NOMO-1 treated with dmso at 0.1 percent for 144 hours (cell line): ENCODE measurements around the gene ZBP1.

Experiments
- DNase-seq: peaks from one replicate; lab custom pipeline; 2025; ENCODE audit not compliant: unreplicated experiment; lab: John Stamatoyannopoulos, UW

Gene ZBP1

GRCh38 chr20:57601737-57602136 is 18.5 kb downstream of the ZBP1 start:
- no peak for DNase-seq

GRCh38 chr20:57601211-57601570 is 19.0 kb downstream of the ZBP1 start:
- no peak for DNase-seq

DNA sequence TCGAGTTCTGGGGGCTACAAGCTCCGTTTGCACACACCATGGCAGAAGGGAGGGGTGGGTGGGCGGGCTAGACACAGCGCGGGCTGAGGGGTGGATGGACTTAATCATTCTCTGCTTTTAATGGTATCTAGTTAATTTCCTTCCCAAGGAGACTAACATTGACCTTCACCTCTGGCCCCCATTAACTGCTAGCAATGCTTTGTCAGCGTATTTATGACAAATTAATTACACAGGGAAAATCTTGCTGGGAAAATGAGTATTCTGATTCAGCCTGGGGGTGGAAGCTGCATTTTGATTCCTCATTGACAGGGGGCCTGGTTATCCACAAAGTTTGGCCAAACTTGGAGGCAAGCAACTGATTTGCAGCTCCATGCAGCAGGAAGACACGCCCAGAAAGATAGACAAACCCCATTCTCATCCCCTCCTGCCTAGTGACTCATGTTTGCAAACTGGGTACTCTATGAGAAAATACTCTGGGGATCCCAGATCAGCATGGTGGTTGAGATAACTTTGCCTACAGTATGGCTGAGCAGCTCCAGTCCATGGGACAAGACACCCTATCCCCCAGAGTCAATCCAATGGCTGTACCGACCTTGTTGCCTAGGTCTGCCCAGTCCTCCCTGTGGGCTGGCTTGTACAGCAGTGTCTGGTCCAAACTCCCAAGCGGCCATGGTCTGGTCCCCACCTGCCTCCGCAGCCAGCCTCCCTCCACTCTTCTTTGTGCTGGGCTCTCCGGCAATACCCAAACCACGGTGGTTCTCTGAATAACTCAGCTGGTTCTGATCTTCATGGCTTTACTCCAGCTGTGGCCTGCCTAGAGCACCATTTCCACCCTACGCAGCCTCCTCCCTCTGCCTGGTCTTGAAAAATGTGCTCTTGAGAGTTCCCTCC is 19.7 kb downstream of the ZBP1 start:
- DNase-seq: no peak

- no peak for DNase-seq
Observed at GRCh38 chr20:57598491-57598890, 21.7 kb downstream of the ZBP1 start.

- no peak for DNase-seq
Observed at GRCh38 chr20:57598060-57598459, 22.2 kb downstream of the ZBP1 start.

GRCh38 chr20:57596998-57597939 is 23.0 kb downstream of the ZBP1 start:
- peak; percentile 26 for DNase-seq

DNA sequence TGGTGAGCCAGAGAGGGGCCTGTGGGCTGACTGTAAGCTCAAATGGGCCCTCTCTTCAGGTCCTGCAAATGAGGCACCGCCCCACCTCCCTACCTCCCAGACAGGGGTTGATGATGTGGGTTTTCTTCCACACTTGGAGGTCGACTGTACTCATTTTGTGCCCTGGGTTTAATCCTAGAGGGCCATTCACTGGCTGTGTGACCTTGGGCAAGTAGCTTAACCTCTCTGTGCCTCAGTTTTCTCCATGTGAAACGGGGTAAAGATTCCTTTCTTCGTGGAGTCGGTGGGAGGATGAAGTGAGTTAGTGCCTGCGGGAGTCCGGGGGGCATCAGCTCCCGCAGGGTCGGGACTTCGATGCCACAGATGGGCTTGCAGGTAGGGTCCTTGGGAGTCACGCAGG is 23.9 kb downstream of the ZBP1 start:
- no peak for DNase-seq

DNA sequence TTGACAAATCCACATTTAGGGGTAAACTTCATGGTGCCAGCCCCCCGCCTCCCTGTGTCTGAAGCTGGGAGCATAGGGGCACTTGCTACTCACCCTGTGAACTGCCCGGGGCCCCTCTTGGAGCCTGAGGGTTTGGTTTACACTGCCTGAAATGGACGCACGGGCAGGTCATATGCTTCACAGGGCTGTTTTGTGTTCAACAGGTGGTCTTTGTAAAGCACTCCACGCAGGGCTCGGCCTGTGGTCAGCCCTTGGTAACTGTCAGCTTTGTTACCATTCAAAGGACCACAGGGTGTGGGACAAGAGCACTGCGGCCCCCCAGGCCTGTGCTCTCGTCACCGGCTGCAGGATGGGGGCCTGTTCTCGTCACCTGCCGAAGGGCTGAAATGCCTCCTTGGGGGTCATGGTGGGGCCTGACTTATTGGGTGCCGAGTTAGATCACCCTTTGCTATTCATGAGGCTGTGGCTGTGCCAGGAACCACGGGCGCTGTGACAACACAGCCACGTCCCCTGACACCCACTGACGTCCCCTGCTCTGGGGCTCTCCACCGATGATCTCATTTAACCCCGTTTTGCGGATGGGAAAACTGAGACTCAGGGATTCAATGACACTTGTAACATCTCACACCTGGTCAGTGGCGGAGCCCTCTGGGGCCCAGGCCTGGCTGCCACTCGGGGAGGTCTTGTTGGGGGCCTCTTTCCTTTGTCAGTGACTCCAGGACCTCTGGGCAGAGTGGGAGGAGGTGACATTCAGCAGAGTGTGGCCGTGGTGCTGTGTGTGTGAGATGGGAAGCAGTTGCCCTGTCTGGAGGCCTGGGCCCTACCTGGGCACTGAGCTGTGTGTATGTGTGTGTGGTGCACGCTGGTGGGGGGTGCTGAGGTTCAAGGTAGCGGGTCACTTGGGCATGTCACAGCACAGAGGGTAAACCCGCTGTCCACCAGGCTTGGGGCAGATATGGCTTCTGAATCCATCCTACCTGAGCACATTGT is 24.9 kb downstream of the ZBP1 start:
- no peak for DNase-seq

- peak; percentile 16 for DNase-seq
Observed at GRCh38 chr20:57594092-57594951, 25.9 kb downstream of the ZBP1 start.

GRCh38 chr20:57593134-57593886 is 26.9 kb downstream of the ZBP1 start:
- DNase-seq: no peak

GRCh38 chr20:57592263-57593092 is 27.7 kb downstream of the ZBP1 start:
- no peak for DNase-seq

DNA sequence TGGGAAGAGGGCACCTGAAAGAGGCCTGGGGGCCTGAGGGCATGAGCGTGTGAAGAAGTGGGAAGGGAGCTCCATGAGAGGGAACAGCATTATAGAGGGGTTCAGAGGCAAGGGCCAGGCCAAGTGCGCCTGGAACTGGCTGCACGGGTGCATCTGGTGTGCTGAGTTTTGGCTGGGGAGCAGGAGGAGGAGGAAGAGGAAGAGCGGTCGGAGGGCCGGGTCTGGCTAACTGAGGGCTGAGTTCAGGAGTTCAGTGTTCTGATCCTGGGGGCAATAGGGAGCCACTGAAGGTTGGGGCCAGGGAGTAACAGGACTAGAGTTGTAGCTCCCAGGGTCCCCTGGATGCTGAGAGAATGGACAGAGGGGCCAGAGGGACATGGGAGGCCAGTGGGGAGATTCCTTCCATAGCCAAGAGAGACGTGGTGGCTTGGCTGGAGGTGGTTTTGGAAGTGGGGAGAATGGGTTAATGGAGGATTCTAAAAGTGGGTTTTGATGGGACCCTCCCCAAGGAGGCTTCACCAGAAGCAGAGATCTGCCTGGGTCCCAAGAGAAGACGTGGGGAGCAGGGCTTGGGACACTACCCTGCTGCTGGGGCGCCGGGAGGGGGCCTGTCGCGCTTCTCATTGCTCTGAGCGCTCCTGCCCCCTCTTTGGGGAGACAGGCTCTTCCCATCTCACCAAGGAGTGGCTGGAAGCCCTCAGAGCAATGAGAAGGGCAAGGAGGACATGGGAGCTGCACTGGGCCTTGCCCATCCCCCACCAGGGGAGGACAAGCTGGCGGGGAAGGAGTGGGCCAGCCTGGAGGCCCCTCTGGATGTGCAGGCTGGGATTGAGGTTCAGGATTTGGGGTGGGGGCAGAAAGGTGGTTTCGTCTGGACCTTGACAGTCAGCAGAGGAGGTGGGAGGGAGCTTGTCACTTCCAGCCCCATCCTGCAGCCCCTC is 28.7 kb downstream of the ZBP1 start:
- no peak for DNase-seq

DNA sequence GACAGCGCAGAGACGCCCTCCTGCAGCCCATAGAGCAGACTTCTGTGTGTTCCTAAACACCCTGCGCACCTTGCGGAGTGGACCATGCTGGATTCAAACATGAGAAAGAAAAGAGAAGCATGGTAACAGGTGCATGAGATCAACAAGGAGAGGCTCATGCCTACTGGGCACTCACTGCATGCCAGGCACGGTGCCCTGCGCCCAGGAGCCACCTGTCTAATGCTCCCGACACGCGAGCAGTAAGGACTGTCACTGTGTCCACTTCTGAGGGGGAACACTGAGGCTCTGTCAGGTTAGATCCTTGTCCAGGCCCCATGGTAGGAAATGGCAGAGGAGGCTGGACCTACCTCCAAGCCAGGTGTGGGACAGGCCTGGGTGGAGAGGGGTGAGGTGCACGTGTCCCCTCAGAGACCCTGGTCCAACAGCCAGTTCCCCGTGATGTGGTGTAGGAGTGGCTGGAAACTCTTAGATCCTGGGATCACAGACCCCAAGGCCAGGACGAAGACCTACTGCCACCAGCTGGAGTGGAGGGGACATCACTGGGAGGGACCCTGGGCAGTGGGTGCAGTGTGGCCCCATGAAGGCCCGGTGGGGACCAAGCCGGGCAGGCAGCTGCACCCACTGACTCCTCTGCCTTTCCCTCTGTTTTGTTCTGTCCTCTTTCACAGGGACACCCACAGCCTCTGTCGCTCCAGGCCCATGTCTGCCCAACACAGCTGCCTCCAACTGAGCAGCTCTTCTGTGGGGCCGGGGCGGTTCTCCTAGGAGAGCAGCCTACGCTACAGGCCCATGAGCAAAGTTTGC is 29.5 kb downstream of the ZBP1 start:
- DNase-seq: no peak

GRCh38 chr20:57589728-57590484 is 30.3 kb downstream of the ZBP1 start:
- no peak for DNase-seq

DNA sequence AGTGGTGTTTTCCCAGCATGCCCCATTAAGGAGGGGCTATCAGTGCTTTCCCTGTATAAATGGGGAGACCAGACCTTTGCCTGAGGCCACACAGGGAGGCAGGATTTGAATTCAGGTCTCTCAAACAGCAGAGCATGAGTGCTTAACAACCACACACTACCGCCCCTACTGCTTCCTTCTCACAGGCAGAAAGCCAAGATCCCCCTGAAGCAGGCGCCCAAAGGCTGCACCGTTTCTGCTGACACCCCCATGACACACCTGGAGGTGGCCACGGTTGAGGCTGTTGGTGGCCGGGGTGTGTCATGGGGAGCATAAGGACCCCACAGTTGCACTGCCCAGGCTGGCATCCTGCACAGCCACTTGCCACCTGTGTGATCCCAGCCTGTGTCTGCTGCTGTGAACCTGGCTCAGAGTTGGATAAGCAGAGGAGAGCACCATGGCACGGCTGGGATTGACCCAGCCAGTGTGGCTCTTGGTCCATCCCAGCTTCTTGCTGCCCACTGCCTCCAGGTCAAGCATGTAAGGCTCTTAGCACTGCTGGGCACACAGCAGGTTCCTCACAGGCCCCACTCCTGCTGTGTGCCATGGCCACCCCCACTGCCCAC is 31.0 kb downstream of the ZBP1 start:
- no peak for DNase-seq
